ENCODE data around the gene LRRTM4. TPM values are rescaled to one million over a fixed set of nuclear protein-coding genes. Genes with fewer than 3 reads are reported as not detected.

Gene LRRTM4
- total and polyA plus RNA-seq, 8 donors = 0.15 to 1.3 (median 0.28) TPM; not detected in 1

DNA sequence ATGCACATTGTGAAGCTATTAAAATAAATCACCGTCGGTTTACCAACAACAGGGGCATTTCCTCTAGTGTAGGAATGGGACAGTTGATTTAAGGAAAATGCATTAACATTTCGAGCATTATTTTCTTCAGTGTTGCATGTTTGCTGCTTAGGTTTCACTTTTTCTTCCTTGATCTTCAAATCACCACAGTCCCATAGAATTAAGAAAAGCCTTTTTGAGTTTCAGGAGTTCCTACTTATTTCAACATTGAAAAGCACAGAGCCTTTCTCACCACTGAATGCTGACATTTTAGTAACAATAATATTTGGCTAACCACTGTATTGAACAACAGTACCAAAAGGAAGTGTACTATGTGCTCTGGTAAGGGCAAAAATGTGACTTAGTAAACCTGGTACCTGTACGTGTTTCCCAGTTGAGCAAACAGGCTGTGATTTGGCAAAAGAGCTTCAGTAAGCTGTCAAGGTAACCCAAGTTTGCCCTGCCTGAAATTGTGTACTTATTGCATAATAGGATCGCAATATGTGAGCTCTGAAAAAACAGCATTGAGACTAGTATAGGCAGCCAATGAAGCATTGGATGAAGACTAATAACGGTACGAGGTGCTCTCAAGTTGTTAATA, 2.2 kb downstream of the LRRTM4 start:
- no peak for FAIRE-seq
- no peak for DNase-seq
- Histone ChIP-seq H3K36me3 (no peaks in the 10 kb centered on the region), H3K4me3 (no peak overlapping the region), H3K27me3 (peaks cover 0 to 5% (median 0%) of the 10 kb centered on the region in 4 donors), H3K27ac (no peak overlapping the region), H3K9me3 (no peaks in the 10 kb centered on the region), H3K4me1 (no peaks in the 10 kb centered on the region)
- 38 to 46% methylated on average over 7 of the region's 7 CpGs for WGBS, 2 donors
- intact Hi-C loops (cut with DNase I) = no loop called here
- TF ChIP-seq, protein P1, sequence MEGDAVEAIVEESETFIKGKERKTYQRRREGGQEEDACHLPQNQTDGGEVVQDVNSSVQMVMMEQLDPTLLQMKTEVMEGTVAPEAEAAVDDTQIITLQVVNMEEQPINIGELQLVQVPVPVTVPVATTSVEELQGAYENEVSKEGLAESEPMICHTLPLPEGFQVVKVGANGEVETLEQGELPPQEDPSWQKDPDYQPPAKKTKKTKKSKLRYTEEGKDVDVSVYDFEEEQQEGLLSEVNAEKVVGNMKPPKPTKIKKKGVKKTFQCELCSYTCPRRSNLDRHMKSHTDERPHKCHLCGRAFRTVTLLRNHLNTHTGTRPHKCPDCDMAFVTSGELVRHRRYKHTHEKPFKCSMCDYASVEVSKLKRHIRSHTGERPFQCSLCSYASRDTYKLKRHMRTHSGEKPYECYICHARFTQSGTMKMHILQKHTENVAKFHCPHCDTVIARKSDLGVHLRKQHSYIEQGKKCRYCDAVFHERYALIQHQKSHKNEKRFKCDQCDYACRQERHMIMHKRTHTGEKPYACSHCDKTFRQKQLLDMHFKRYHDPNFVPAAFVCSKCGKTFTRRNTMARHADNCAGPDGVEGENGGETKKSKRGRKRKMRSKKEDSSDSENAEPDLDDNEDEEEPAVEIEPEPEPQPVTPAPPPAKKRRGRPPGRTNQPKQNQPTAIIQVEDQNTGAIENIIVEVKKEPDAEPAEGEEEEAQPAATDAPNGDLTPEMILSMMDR (IDR thresholded peaks at IDR 0.05) = no peak
- peak in 2 of 4 donors; percentile 31 to 41 for ATAC-seq

DNA sequence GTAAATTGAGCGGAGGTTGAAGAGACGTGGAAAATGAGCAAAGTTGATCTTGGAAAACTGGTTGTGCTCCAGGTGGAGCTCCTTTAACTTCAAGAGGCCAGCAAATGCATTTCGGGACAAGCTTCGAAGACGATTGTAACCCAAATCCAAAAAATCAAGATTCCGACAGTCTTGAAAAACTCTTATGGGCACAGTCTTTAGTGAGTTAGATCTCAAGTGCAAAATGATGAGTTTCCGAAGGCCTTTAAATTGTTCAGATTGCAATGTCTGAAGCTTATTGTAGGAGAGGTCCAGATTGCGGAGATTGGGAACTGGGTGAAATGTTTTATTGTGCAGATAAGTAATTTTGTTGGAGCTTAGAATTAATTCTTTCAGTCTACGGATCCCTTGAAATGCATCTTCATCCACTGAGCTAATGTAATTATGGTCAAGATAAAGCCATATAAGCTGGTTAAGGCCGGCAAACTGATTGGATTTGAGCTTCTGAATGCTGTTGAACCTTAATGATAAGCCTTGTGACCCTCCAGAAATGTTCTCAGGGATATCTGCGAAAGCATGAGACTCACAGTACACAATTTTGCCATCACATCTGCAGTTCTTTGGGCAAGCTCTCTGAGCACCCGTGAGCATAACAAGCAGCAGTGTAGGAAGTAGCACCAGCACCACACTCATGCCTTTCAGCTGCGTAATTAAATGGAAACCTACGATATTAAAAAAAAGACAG, 2.9 kb downstream of the LRRTM4 start:
- FAIRE-seq (no peak), DNase-seq (no peak)
- 78 to 89% methylated on average over 14 of the region's 14 CpGs for WGBS, 2 donors

DNA sequence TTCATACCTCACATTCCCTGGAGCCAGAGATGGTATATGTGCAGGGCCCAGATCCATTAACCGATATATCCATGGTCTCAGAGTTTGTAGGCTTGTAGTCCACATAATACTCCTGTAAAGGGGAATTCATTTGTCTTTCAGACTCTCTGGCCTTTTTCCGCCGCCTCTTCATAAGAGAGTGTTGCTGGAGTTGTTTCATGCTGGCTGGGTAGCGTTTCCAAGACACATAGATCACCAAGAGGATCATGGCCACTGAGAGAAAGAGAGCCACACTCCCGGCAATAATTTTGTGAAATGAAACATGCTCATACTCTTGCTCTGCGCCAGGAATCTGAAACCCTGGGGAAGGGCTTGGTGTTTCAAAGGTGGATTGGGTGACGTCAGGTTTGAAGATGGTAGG, 3.9 kb downstream of the LRRTM4 start:
- 69 to 88% methylated on average over 7 of the region's 7 CpGs for WGBS, 2 donors
- ATAC-seq = no peak
- intact Hi-C loops (cut with DNase I) = no loop called here
- Histone ChIP-seq H3K36me3 (no peaks in the 10 kb centered on the region), H3K27ac (no peak overlapping the region), H3K27me3 (peaks cover 0 to under 1% (median 0%) of the 10 kb centered on the region in 4 donors), H3K9me3 (no peaks in the 10 kb centered on the region), H3K4me3 (no peak overlapping the region), H3K4me1 (no peaks in the 10 kb centered on the region)
- no peak for FAIRE-seq
- TF ChIP-seq, protein P1 (IDR thresholded peaks at IDR 0.05) = no peak
- no peak for DNase-seq

More for the DNA sequence above, 2.9 kb downstream of the LRRTM4 start:
- no peaks in the 10 kb centered on the region for H3K36me3 ChIP-seq
- ATAC-seq = no peak
- no peak overlapping the region for H3K4me3 ChIP-seq
- H3K9me3 ChIP-seq = no peaks in the 10 kb centered on the region
- H3K27ac ChIP-seq = no peak overlapping the region
- TF ChIP-seq, protein P1 (IDR thresholded peaks at IDR 0.05) = no peak
- peaks cover 0 to 5% (median 0%) of the 10 kb centered on the region in 4 donors for H3K27me3 ChIP-seq
- intact Hi-C loops (cut with DNase I) = no loop called here
- H3K4me1 ChIP-seq = no peaks in the 10 kb centered on the region

DNA sequence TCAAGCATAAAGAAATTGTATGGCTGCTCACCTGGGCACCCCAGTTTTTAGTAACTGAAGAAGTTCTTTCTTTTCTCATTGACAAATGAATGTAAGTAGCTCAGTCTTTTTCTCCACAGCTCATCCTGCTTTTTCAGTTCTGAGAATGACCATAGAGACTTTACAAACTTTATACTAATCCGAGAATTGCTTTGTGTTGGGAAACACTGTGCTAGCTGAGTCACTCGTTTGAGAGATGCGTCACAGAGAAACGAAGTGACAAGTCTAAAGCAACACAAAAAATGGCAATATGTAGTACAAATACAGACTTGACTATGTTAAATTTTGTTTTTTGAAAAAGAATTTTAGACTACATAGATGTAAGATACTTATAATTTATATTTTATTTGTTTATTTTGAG, 9.0 kb downstream of the LRRTM4 start:
- 58 to 79% methylated on average over 4 of the region's 4 CpGs for WGBS, 2 donors
- DNase-seq (no peak), ATAC-seq (no peak), FAIRE-seq (no peak)
- Histone ChIP-seq H3K9me3 (no peaks in the 10 kb centered on the region), H3K4me3 (no peak overlapping the region), H3K27me3 (no peaks in the 10 kb centered on the region), H3K36me3 (no peaks in the 10 kb centered on the region), H3K4me1 (no peaks in the 10 kb centered on the region), H3K27ac (no peak overlapping the region)
- intact Hi-C loops (cut with DNase I) = no loop called here
- TF ChIP-seq, protein P1 (IDR thresholded peaks at IDR 0.05) = no peak

DNA sequence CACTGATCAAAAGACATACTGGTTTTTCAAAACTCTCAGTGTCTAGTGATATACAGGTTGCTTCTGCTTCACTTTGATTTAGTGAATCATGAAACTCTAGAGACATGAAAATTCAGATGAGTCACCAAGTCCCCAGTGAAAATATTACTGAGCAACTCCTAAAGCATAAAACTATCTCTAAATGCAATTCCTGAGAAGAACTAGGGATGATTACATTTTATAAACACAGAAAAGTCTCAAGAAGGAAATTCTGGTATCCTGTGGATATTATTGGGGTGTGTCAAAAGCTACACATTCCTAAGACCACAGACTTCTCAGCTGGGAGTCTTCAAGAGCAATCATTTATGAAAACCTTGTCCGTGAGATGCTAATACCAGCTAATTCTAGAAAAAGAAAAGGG, 9.7 kb downstream of the LRRTM4 start:
- ATAC-seq (no peak), FAIRE-seq (no peak), DNase-seq (no peak)
- H3K36me3 ChIP-seq = no peaks in the 10 kb centered on the region
- H3K9me3 ChIP-seq = no peaks in the 10 kb centered on the region
- no peak overlapping the region for H3K4me3 ChIP-seq
- TF ChIP-seq, protein P1 (IDR thresholded peaks at IDR 0.05) = no peak
- intact Hi-C loops (cut with DNase I) = no loop called here
- no peaks in the 10 kb centered on the region for H3K27me3 ChIP-seq
- WGBS, 2 donors = 67 to 85% methylated on average over 1 of the region's 1 CpG
- H3K4me1 ChIP-seq = no peaks in the 10 kb centered on the region
- H3K27ac ChIP-seq = no peak overlapping the region

Data from pancreas (tissue), 10 donors.